Uterus (tissue), 2 donors: ENCODE measurements around the gene MAPRE3.

ENCODE experiments used
- POLR2A ChIP-seq, 2 donors: fragments of 450-650 bp; IDR thresholded peaks; one replicate each; pipeline ENCODE4 v1.6.1; 2016; ENCODE audit warnings: antibody characterized with exemption in 2 of 2, mild to moderate bottlenecking in 1 of 2, moderate library complexity in 1 of 2
- TF ChIP-seq, protein P1 (sequence below), 4 experiments: fragments of 200-600 bp in 2 of 4; fragments of 450-650 bp in 2 of 4; sonication (generic) in 2 of 4; IDR thresholded peaks; one replicate each; pipeline ENCODE4 v1.5.1; 2016 to 2019; ENCODE audit warnings: antibody characterized with exemption in 4 of 4, mild to moderate bottlenecking in 2 of 4, moderate library complexity in 1 of 4

GRCh38 chr2:26970244-26970927, at the start of gene MAPRE3:
- TF ChIP-seq, protein P1, sequence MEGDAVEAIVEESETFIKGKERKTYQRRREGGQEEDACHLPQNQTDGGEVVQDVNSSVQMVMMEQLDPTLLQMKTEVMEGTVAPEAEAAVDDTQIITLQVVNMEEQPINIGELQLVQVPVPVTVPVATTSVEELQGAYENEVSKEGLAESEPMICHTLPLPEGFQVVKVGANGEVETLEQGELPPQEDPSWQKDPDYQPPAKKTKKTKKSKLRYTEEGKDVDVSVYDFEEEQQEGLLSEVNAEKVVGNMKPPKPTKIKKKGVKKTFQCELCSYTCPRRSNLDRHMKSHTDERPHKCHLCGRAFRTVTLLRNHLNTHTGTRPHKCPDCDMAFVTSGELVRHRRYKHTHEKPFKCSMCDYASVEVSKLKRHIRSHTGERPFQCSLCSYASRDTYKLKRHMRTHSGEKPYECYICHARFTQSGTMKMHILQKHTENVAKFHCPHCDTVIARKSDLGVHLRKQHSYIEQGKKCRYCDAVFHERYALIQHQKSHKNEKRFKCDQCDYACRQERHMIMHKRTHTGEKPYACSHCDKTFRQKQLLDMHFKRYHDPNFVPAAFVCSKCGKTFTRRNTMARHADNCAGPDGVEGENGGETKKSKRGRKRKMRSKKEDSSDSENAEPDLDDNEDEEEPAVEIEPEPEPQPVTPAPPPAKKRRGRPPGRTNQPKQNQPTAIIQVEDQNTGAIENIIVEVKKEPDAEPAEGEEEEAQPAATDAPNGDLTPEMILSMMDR (IDR thresholded peaks at IDR 0.05) = peak in 1 of 4 experiments; percentile 3
- TF ChIP-seq POLR2A (IDR thresholded peaks at IDR 0.05) = peak in 1 of 2 donors; percentile 65
